ENCODE data around the gene CYSTM1.
A peak's percentile ranks its signal among the peaks of the same experiment; 100 is the strongest.
"Not testable (repeated sequence)": the region's sequence is repeated elsewhere in the genome, so short reads cannot be mapped to it uniquely, and the experiment has no call there.

The CYSTM1 gene

GRCh38 chr5:140189977-140190871 is 15.2 kb downstream of the CYSTM1 start:
- TF ChIP-seq CTCF (IDR thresholded peaks at IDR 0.05; ENCODE audit: low read depth, low read length), result no peak
- in situ Hi-C loops (cut with HindIII; ENCODE audit: low sequenced_read_pairs), result no loop called here
- no peak overlapping the region for H3K4me3 ChIP-seq (ENCODE audit: low read depth, low read length)
- DNase-seq (ENCODE audit: low read depth, low spot score), result peak; percentile 50

- in situ Hi-C loops (cut with HindIII; ENCODE audit: low sequenced_read_pairs), result no loop called here
- no peak for DNase-seq (ENCODE audit: low read depth, low spot score)
- TF ChIP-seq CTCF (IDR thresholded peaks at IDR 0.05; ENCODE audit: low read depth, low read length), result no peak
- no peak overlapping the region for H3K4me3 ChIP-seq (ENCODE audit: low read depth, low read length)
These were observed 15.9 kb downstream of the CYSTM1 start for GRCh38 chr5:140190872-140191218.

- TF ChIP-seq CTCF (IDR thresholded peaks at IDR 0.05; ENCODE audit: low read depth, low read length), result no peak
- in situ Hi-C loops (cut with HindIII; ENCODE audit: low sequenced_read_pairs), result no loop called here
These were observed 17.9 kb downstream of the CYSTM1 start for GRCh38 chr5:140192715-140193430.

GRCh38 chr5:140194662-140195061 is 19.7 kb downstream of the CYSTM1 start:
- H3K4me3 ChIP-seq (ENCODE audit: low read depth, low read length), result no peak overlapping the region
- in situ Hi-C loops (cut with HindIII; ENCODE audit: low sequenced_read_pairs), result no loop called here
- DNase-seq (ENCODE audit: low read depth, low spot score), result no peak
- TF ChIP-seq CTCF (IDR thresholded peaks at IDR 0.05; ENCODE audit: low read depth, low read length), result no peak

More at GRCh38 chr5:140192715-140193430, 17.9 kb downstream of the CYSTM1 start:
- no peak for DNase-seq (ENCODE audit: low read depth, low spot score)
- no peak overlapping the region for H3K4me3 ChIP-seq (ENCODE audit: low read depth, low read length)

- no peak for DNase-seq (ENCODE audit: low read depth, low spot score)
- in situ Hi-C loops (cut with HindIII; ENCODE audit: low sequenced_read_pairs), result no loop called here
- TF ChIP-seq CTCF (IDR thresholded peaks at IDR 0.05; ENCODE audit: low read depth, low read length), result no peak
- no peak overlapping the region for H3K4me3 ChIP-seq (ENCODE audit: low read depth, low read length)
These were observed 21.3 kb downstream of the CYSTM1 start for GRCh38 chr5:140196115-140196814.

GRCh38 chr5:140197023-140197422 is 22.0 kb downstream of the CYSTM1 start:
- no peak overlapping the region for H3K4me3 ChIP-seq (ENCODE audit: low read depth, low read length)
- no peak for TF ChIP-seq CTCF (IDR thresholded peaks at IDR 0.05; ENCODE audit: low read depth, low read length)
- in situ Hi-C loops (cut with HindIII; ENCODE audit: low sequenced_read_pairs), result no loop called here
- no peak for DNase-seq (ENCODE audit: low read depth, low spot score)

- in situ Hi-C loops (cut with HindIII; ENCODE audit: low sequenced_read_pairs); H3K4me3 ChIP-seq (ENCODE audit: low read depth, low read length); DNase-seq (ENCODE audit: low read depth, low spot score): not testable (repeated sequence)
These were observed 23.9 kb downstream of the CYSTM1 start for GRCh38 chr5:140198915-140199314.
